IMR-90 (cell line): ENCODE data around the gene TACC3.

ENCODE experiments used
- CEBPB ChIP-seq: IDR thresholded peaks from 2 replicates; pipeline ENCODE4 v1.6.1; 2012; ENCODE audit warnings: low read depth, low read length, improper control_type of control experiment
- CTCF ChIP-seq: conservative IDR thresholded peaks from 2 replicates; pipeline ENCODE4 v1.5.1; 2012; ENCODE audit warnings: mild to moderate bottlenecking, low read depth, low read length, improper control_type of control experiment
- ELK1 ChIP-seq: fragments of 150-350 bp; IDR thresholded peaks from 2 replicates; pipeline ENCODE4 v1.6.1; 2016; ENCODE audit warnings: low read depth, mild to moderate bottlenecking, low read length, moderate library complexity, borderline replicate concordance
- POLR2A ChIP-seq: IDR thresholded peaks from 2 replicates; pipeline ENCODE4 v1.6.1; 2012; ENCODE audit warnings: mild to moderate bottlenecking, low read depth, low read length
- RFX5 ChIP-seq: IDR thresholded peaks from 2 replicates; pipeline ENCODE4 v1.8.0; 2012; ENCODE audit warnings: low read depth, mild to moderate bottlenecking, low read length, moderate library complexity
- SMC3 ChIP-seq: fragments of 150-350 bp; IDR thresholded peaks from 2 replicates; pipeline ENCODE4 v1.6.1; 2016; ENCODE audit warnings: low read depth, mild to moderate bottlenecking, antibody characterized with exemption, low read length, moderate library complexity

GRCh38 chr4:1732911-1733310 lies 11.6 kb downstream of the TACC3 start:
- TF ChIP-seq RFX5 = no peak
- TF ChIP-seq SMC3 = no peak
- no peak for TF ChIP-seq CTCF
- TF ChIP-seq CEBPB = no peak
- no peak for TF ChIP-seq ELK1
- no peak for TF ChIP-seq POLR2A
